OCI-LY7 (cell line): ENCODE data around the gene HEBP1.

Experiments
- CTCF ChIP-seq: fragments of 200-600 bp; sonication (generic); conservative IDR thresholded peaks from 2 replicates; pipeline ENCODE4 v1.5.1; 2014; ENCODE audit warnings: mild to moderate bottlenecking, antibody characterized with exemption, low read length, moderate library complexity, mixed read lengths
- EZH2phosphoT487 ChIP-seq: fragments of 200-600 bp; sonication (generic); IDR thresholded peaks from 2 replicates; pipeline ENCODE4 v1.6.1; 2018; ENCODE audit warnings: low read depth, borderline replicate concordance, mild to moderate bottlenecking, mixed run types, antibody characterized with exemption, low read length, moderate library complexity, mixed read lengths

GRCh38 chr12:13046964-13047363 is 46.9 kb upstream of the HEBP1 start:
- TF ChIP-seq CTCF: no peak
- no peak for TF ChIP-seq EZH2phosphoT487
